IMR-90 (cell line): ENCODE data around the gene PRKN. TPM values are rescaled to one million over a fixed set of nuclear protein-coding genes. Genes with fewer than 3 reads are reported as not detected.

Experiments used
- ATAC-seq: fragments of 200-7000 bp; cut with Tn5 transposase; 2 replicates; pipeline ENCODE4 v1.9.1; 2020; ENCODE audit warnings: low read depth, mild to moderate bottlenecking, moderate library complexity
- BruUV-seq: library from RNA; stranded (reverse); fragments of 400-500 nt; replicated peaks from 2 replicates; lab custom pipeline; 2021; lab: Mats Ljungman, UMichigan
- CTCF ChIA-PET: fragments of 300-600 bp; formaldehyde crosslinking; extraction: SDS; loops from one replicate; lab custom pipeline; 2021; ENCODE audit warnings: antibody characterized with exemption; lab: Yijun Ruan, JAX
- POLR2A ChIA-PET: fragments of 300-600 bp; sonication (Branson Sonifier 250); formaldehyde crosslinking; loops from one replicate; lab custom pipeline; 2022; ENCODE audit warnings: antibody characterized with exemption; ENCODE audit not compliant: unreplicated experiment; lab: Charles Lee
- DNase-seq: peaks from one replicate; pipeline ENCODE4 v3.0.0; 2013
- H2AFZ ChIP-seq: replicated peaks from 2 replicates; pipeline ENCODE3; 2013; ENCODE audit warnings: low read length, mild to moderate bottlenecking; ENCODE audit not compliant: poor library complexity
- H2AK5ac ChIP-seq: 2 replicates; pipeline ENCODE4 v1.6.1; 2013; ENCODE audit warnings: low read depth, low read length, inconsistent platforms
- H2AK9ac ChIP-seq: replicated peaks from 2 replicates; pipeline ENCODE3; 2013; ENCODE audit warnings: mild to moderate bottlenecking, low read depth, low read length, moderate library complexity; ENCODE audit not compliant: poor library complexity
- H2BK120ac ChIP-seq: 2 replicates; pipeline ENCODE4 v1.6.1; 2013; ENCODE audit warnings: low read depth, low read length, inconsistent platforms
- H2BK15ac ChIP-seq: 3 replicates; pipeline ENCODE4 v1.6.1; 2013; ENCODE audit warnings: low read depth, low read length, inconsistent platforms
- H2BK20ac ChIP-seq: 2 replicates; pipeline ENCODE4 v1.6.1; 2013; ENCODE audit warnings: low read depth, mild to moderate bottlenecking, inconsistent platforms, low read length, moderate library complexity
- H2BK5ac ChIP-seq: 2 replicates; pipeline ENCODE4 v1.6.1; 2013; ENCODE audit warnings: mild to moderate bottlenecking, low read depth, low read length, inconsistent platforms; ENCODE audit not compliant: poor library complexity, severe bottlenecking
- H3K14ac ChIP-seq: replicated peaks from 2 replicates; pipeline ENCODE4 v1.6.1; 2013; ENCODE audit warnings: low read depth, low read length, inconsistent platforms
- H3K18ac ChIP-seq: 2 replicates; pipeline ENCODE4 v1.6.1; 2013; ENCODE audit warnings: low read depth, low read length, control low read depth
- H3K23ac ChIP-seq: 2 replicates; pipeline ENCODE4 v1.6.1; 2013; ENCODE audit warnings: low read depth, low read length, inconsistent platforms
- H3K27ac ChIP-seq: 2 replicates; pipeline ENCODE4 v1.5.1; 2013; ENCODE audit warnings: mild to moderate bottlenecking, control low read depth, low read length; ENCODE audit not compliant: insufficient read depth
- H3K27me3 ChIP-seq: 2 replicates; pipeline ENCODE4 v1.6.1; 2013; ENCODE audit warnings: low read length; ENCODE audit not compliant: control insufficient read depth, insufficient read depth
- H3K36me3 ChIP-seq: 2 replicates; pipeline ENCODE4 v1.6.1; 2013; ENCODE audit warnings: low read length, mixed read lengths; ENCODE audit not compliant: control insufficient read depth, insufficient read depth
- H3K4ac ChIP-seq: 2 replicates; pipeline ENCODE4 v1.6.1; 2013; ENCODE audit warnings: low read depth, low read length, inconsistent platforms
- H3K4me1 ChIP-seq: 2 replicates; pipeline ENCODE4 v1.6.1; 2013; ENCODE audit warnings: low read length, mixed read lengths; ENCODE audit not compliant: control insufficient read depth, insufficient read depth
- H3K4me2 ChIP-seq: 2 replicates; pipeline ENCODE4 v1.6.1; 2013; ENCODE audit warnings: low read depth, mild to moderate bottlenecking, control low read depth, low read length, moderate library complexity
- H3K4me3 ChIP-seq: 2 replicates; pipeline ENCODE4 v1.5.1; 2013; ENCODE audit warnings: low read depth, mild to moderate bottlenecking, control low read depth, low read length, moderate library complexity; ENCODE audit not compliant: insufficient read depth
- H3K56ac ChIP-seq: 2 replicates; pipeline ENCODE4 v1.6.1; 2013; ENCODE audit warnings: low read length, inconsistent platforms; ENCODE audit not compliant: insufficient read depth; ENCODE audit errors: extremely low read depth
- H3K79me1 ChIP-seq, 2 experiments: 2 replicates each; pipeline ENCODE4 v1.6.1; 2013; ENCODE audit warnings: low read length in 2 of 2, inconsistent platforms in 1 of 2, low read depth in 1 of 2
- H3K9ac ChIP-seq: 2 replicates; pipeline ENCODE4 v1.6.1; 2013; ENCODE audit warnings: low read depth, low read length, control low read depth
- H3K9me1 ChIP-seq: 2 replicates; pipeline ENCODE4 v1.6.1; 2013; ENCODE audit warnings: low read length, inconsistent platforms; ENCODE audit not compliant: insufficient read depth
- H3K9me3 ChIP-seq: 2 replicates; pipeline ENCODE4 v1.6.1; 2013; ENCODE audit warnings: low read length; ENCODE audit not compliant: control insufficient read depth, insufficient read depth
- H4K20me1 ChIP-seq: 2 replicates; pipeline ENCODE4 v1.6.1; 2013; ENCODE audit warnings: low read length, inconsistent platforms; ENCODE audit not compliant: insufficient read depth
- H4K5ac ChIP-seq: 2 replicates; pipeline ENCODE4 v1.6.1; 2013; ENCODE audit warnings: mild to moderate bottlenecking, low read depth, low read length, control low read depth
- H4K8ac ChIP-seq, 2 experiments: 2 replicates each; pipeline ENCODE4 v1.6.1; 2013; ENCODE audit warnings: low read depth in 2 of 2, low read length in 2 of 2, control low read depth in 1 of 2, inconsistent platforms in 1 of 2
- H4K91ac ChIP-seq: 2 replicates; pipeline ENCODE4 v1.6.1; 2013; ENCODE audit warnings: low read depth, low read length, inconsistent platforms; ENCODE audit not compliant: insufficient read depth
- CHD1 ChIP-seq: IDR thresholded peaks from 2 replicates; pipeline ENCODE4 v1.6.1; 2012; ENCODE audit warnings: low read depth, low read length, improper control_type of control experiment
- FOS ChIP-seq: fragments of 150-350 bp; IDR thresholded peaks from 2 replicates; pipeline ENCODE4 v1.6.1; 2016; ENCODE audit warnings: low read depth, low read length
- MAFK ChIP-seq: IDR thresholded peaks from 2 replicates; pipeline ENCODE4 v1.6.1; 2012; ENCODE audit warnings: low read depth, low read length, improper control_type of control experiment
- MAZ ChIP-seq: IDR thresholded peaks from 2 replicates; pipeline ENCODE4 v1.6.1; 2012; ENCODE audit warnings: low read depth, mild to moderate bottlenecking, low read length, improper control_type of control experiment, moderate library complexity, borderline replicate concordance
- MXI1 ChIP-seq: IDR thresholded peaks from 2 replicates; pipeline ENCODE4 v1.6.1; 2012; ENCODE audit warnings: low read depth, mild to moderate bottlenecking, low read length, moderate library complexity, borderline replicate concordance
- NFE2L2 ChIP-seq: fragments of 150-350 bp; IDR thresholded peaks from 2 replicates; pipeline ENCODE4 v1.6.1; 2016; ENCODE audit warnings: low read depth, mild to moderate bottlenecking, low read length
- POLR2A ChIP-seq: IDR thresholded peaks from 2 replicates; pipeline ENCODE4 v1.6.1; 2012; ENCODE audit warnings: mild to moderate bottlenecking, low read depth, low read length
- RAD21 ChIP-seq: IDR thresholded peaks from 2 replicates; pipeline ENCODE4 v1.6.1; 2012; ENCODE audit warnings: low read length, improper control_type of control experiment
- RCOR1 ChIP-seq: IDR thresholded peaks from 2 replicates; pipeline ENCODE4 v1.6.1; 2012; ENCODE audit warnings: mild to moderate bottlenecking, low read length, improper control_type of control experiment; ENCODE audit not compliant: insufficient replicate concordance
- RFX5 ChIP-seq: IDR thresholded peaks from 2 replicates; pipeline ENCODE4 v1.8.0; 2012; ENCODE audit warnings: low read depth, mild to moderate bottlenecking, low read length, moderate library complexity
- WGBS, 2 experiments: methylation state at CpG; one replicate each; pipeline versions ENCODE4 v1.1.5 to v1.1.7; 2013; ENCODE audit warnings: missing lambda C conversion rate in 2 of 2; ENCODE audit not compliant: insufficient read length in 1 of 2; ENCODE audit errors: extremely low coverage in 2 of 2; 5-methylcytosine and 5-hydroxymethylcytosine counted together
- dilution Hi-C: fragments of 300-500 bp; cut with HindIII; formaldehyde crosslinking; loops from one replicate; pipeline ENCODE4 v1.14.3; 2018; ENCODE audit warnings: low sequenced_read_pairs; ENCODE audit not compliant: unreplicated experiment
- in situ Hi-C: fragments of 300-500 bp; cut with MboI; formaldehyde crosslinking; loops from 3 replicates; pipeline ENCODE4 v1.14.3; 2019; ENCODE audit warnings: low sequenced_read_pairs, inconsistent platforms, mixed read lengths
- intact Hi-C: fragments of 100-400 bp; cut with micrococcal nuclease; formaldehyde crosslinking; loops from 2 replicates; pipeline ENCODE4 v1.10.0; 2022
- polyA plus RNA-seq, 3 experiments: library from polyadenylated mRNA; depleted of rRNA; stranded (reverse); fragments of >200 nt; gene quantifications; 2 replicates each; pipeline ENCODE4 v1.2.3, GENCODE V29; 2012; ENCODE audit warnings: low replicate concordance in 1 of 3
- total RNA-seq: library from RNA; depleted of rRNA; stranded (reverse); fragments of >200 nt; gene quantifications from 2 replicates; pipeline ENCODE4 v1.2.3, GENCODE V29; 2012
- TF ChIP-seq, protein P1 (sequence below): fragments of 150-350 bp; IDR thresholded peaks from 2 replicates; pipeline ENCODE4 v1.6.1; 2016; ENCODE audit warnings: low read depth, mild to moderate bottlenecking, low read length, moderate library complexity, borderline replicate concordance
- TF ChIP-seq, protein P2 (sequence below): conservative IDR thresholded peaks from 2 replicates; pipeline ENCODE4 v1.5.1; 2012; ENCODE audit warnings: mild to moderate bottlenecking, low read depth, low read length, improper control_type of control experiment
- TF ChIP-seq, protein P3 (sequence below): fragments of 150-350 bp; IDR thresholded peaks from 2 replicates; pipeline ENCODE4 v1.6.1; 2017; ENCODE audit warnings: mild to moderate bottlenecking, antibody characterized with exemption, low read length, low read depth

The PRKN gene
- total and polyA plus RNA-seq, 2 of the 4 experiments (the other 2 are of a cell fraction): 0.15 to 0.18 TPM

DNA sequence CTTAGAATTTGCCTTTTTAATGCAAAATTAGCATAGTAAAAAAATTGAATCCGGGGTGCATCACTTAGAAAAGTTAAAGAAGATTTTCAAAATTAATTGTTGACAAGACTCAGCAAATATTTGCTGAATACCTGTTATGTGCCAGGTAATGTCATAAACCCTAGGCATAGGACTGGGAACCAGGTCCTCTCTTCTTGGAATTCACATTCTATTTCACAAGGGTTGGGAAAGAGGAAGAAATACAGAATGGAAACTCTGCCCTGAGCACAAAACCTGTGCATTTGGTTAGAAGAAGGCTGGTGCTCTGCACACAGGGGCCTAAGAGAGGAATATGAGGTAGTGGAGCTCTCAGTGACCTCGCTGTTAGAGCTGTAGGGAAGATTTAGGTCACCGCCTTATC lies 879.9 kb downstream of the PRKN start:
- H3K18ac ChIP-seq: no peak overlapping the region
- H3K14ac ChIP-seq: no peak overlapping the region
- H4K5ac ChIP-seq: no peak overlapping the region
- H2AFZ ChIP-seq: no peak overlapping the region
- no peak overlapping the region for H2AK9ac ChIP-seq
- peaks cover 22% of the 10 kb centered on the region for H3K9me3 ChIP-seq
- H3K9ac ChIP-seq: no peak overlapping the region
- H4K8ac ChIP-seq: no peak overlapping the region
- no peak overlapping the region for H2AK5ac ChIP-seq
- no TSS peak for BruUV-seq
- no peaks in the 10 kb centered on the region for H3K36me3 ChIP-seq
- H3K4ac ChIP-seq: no peak overlapping the region
- H2BK20ac ChIP-seq: no peak overlapping the region
- ATAC-seq: no peak
- 17% methylated on average over 1 of the region's 3 CpGs; no CpG with 5 or more reads in 1 of the 2 experiments for WGBS, 2 experiments
- H2BK15ac ChIP-seq: no peak overlapping the region
- intact Hi-C loops (no loop called here), dilution Hi-C loops (no loop called here), in situ Hi-C loops (no loop called here)
- no peak overlapping the region for H2BK120ac ChIP-seq
- H3K23ac ChIP-seq: no peak overlapping the region
- no peaks in the 10 kb centered on the region for H3K9me1 ChIP-seq
- H2BK5ac ChIP-seq: no peak overlapping the region
- DNase-seq: no peak
- H3K4me2 ChIP-seq: no peak overlapping the region
- no peaks in the 10 kb centered on the region for H3K4me1 ChIP-seq
- CTCF ChIA-PET: no interaction called here
- no peak overlapping the region for H3K4me3 ChIP-seq
- H4K91ac ChIP-seq: no peak overlapping the region
- POLR2A ChIA-PET: no interaction called here
- H3K27ac ChIP-seq: no peak overlapping the region
- H3K79me1 ChIP-seq: no peaks in the 10 kb centered on the region
- no peaks in the 10 kb centered on the region for H3K27me3 ChIP-seq
- no peaks in the 10 kb centered on the region for H4K20me1 ChIP-seq
- TF ChIP-seq RCOR1 (no peak), RAD21 (no peak), NFE2L2 (no peak), POLR2A (no peak), RFX5 (no peak), MAFK (no peak), CHD1 (no peak), FOS (no peak), MAZ (no peak), MXI1 (no peak)
- TF ChIP-seq, protein P1, sequence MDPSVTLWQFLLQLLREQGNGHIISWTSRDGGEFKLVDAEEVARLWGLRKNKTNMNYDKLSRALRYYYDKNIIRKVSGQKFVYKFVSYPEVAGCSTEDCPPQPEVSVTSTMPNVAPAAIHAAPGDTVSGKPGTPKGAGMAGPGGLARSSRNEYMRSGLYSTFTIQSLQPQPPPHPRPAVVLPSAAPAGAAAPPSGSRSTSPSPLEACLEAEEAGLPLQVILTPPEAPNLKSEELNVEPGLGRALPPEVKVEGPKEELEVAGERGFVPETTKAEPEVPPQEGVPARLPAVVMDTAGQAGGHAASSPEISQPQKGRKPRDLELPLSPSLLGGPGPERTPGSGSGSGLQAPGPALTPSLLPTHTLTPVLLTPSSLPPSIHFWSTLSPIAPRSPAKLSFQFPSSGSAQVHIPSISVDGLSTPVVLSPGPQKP: no peak
- TF ChIP-seq, protein P2, sequence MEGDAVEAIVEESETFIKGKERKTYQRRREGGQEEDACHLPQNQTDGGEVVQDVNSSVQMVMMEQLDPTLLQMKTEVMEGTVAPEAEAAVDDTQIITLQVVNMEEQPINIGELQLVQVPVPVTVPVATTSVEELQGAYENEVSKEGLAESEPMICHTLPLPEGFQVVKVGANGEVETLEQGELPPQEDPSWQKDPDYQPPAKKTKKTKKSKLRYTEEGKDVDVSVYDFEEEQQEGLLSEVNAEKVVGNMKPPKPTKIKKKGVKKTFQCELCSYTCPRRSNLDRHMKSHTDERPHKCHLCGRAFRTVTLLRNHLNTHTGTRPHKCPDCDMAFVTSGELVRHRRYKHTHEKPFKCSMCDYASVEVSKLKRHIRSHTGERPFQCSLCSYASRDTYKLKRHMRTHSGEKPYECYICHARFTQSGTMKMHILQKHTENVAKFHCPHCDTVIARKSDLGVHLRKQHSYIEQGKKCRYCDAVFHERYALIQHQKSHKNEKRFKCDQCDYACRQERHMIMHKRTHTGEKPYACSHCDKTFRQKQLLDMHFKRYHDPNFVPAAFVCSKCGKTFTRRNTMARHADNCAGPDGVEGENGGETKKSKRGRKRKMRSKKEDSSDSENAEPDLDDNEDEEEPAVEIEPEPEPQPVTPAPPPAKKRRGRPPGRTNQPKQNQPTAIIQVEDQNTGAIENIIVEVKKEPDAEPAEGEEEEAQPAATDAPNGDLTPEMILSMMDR: no peak
- TF ChIP-seq, protein P3, sequence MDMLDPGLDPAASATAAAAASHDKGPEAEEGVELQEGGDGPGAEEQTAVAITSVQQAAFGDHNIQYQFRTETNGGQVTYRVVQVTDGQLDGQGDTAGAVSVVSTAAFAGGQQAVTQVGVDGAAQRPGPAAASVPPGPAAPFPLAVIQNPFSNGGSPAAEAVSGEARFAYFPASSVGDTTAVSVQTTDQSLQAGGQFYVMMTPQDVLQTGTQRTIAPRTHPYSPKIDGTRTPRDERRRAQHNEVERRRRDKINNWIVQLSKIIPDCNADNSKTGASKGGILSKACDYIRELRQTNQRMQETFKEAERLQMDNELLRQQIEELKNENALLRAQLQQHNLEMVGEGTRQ: no peak
- no peak overlapping the region for H3K56ac ChIP-seq
